Liver (tissue), 9 donors: ENCODE measurements around the gene SLC6A18. TPM values are rescaled to one million over a fixed set of nuclear protein-coding genes. Genes with fewer than 3 reads are reported as not detected.
A peak's percentile ranks its signal among the peaks of the same experiment; 100 is the strongest.

Experiments used
- DNase-seq: peaks from one replicate; pipeline ENCODE4 v3.0.0-alpha.2; 2017; ENCODE audit warnings: low spot score
- H3K27ac ChIP-seq, 2 donors: one replicate each; pipeline ENCODE4 v1.7.0; 2013; ENCODE audit warnings: inconsistent platforms in 2 of 2, low read length in 2 of 2, control low read depth in 1 of 2, low read depth in 1 of 2, mild to moderate bottlenecking in 1 of 2
- H3K27me3 ChIP-seq, 4 donors: one replicate each; pipeline versions ENCODE4 v1.6.1 to v1.7.0; 2013; ENCODE audit warnings: low read length in 3 of 4, inconsistent platforms in 1 of 4, mild to moderate bottlenecking in 1 of 4, moderate library complexity in 1 of 4; ENCODE audit not compliant: control insufficient read depth in 4 of 4, insufficient read depth in 4 of 4
- H3K36me3 ChIP-seq, 4 donors: one replicate each; pipeline versions ENCODE4 v1.6.1 to v1.7.0; 2013; ENCODE audit warnings: low read length in 3 of 4, mild to moderate bottlenecking in 3 of 4, low read depth in 1 of 4, moderate library complexity in 1 of 4; ENCODE audit not compliant: control insufficient read depth in 4 of 4, insufficient read depth in 3 of 4
- H3K4me1 ChIP-seq, 4 donors: one replicate each; pipeline versions ENCODE4 v1.6.1 to v1.7.0; 2013; ENCODE audit warnings: low read length in 3 of 4, mild to moderate bottlenecking in 3 of 4, moderate library complexity in 1 of 4; ENCODE audit not compliant: control insufficient read depth in 4 of 4, insufficient read depth in 4 of 4
- H3K4me3 ChIP-seq, 3 donors: one replicate each; pipeline versions ENCODE4 v1.6.1 to v1.7.0; 2013; ENCODE audit warnings: low read length in 3 of 3, control low read depth in 1 of 3, low read depth in 1 of 3, mild to moderate bottlenecking in 1 of 3
- H3K9ac ChIP-seq, 2 donors: one replicate each; pipeline ENCODE4 v1.7.0; 2013; ENCODE audit warnings: low read length in 2 of 2, mild to moderate bottlenecking in 2 of 2, moderate library complexity in 2 of 2, control low read depth in 1 of 2, low read depth in 1 of 2
- H3K9me3 ChIP-seq, 4 donors: one replicate each; pipeline versions ENCODE4 v1.6.1 to v1.7.0; 2013; ENCODE audit warnings: low read length in 3 of 4; ENCODE audit not compliant: control insufficient read depth in 4 of 4
- CTCF ChIP-seq: fragments of 150-350 bp; IDR thresholded peaks from 2 replicates; pipeline ENCODE4 v1.5.1; 2017; ENCODE audit warnings: improper control_type of control experiment, low read depth, low read length; ENCODE audit not compliant: missing input control
- EGR1 ChIP-seq, 2 donors: IDR thresholded peaks; 2 replicates each; pipeline ENCODE4 v1.6.1; 2016 to 2018; ENCODE audit warnings: antibody characterized with exemption in 2 of 2, low read depth in 2 of 2
- FOXA1 ChIP-seq: IDR thresholded peaks from 2 replicates; pipeline ENCODE4 v1.6.1; 2016; ENCODE audit warnings: antibody characterized with exemption
- GABPA ChIP-seq, 2 donors: IDR thresholded peaks in 1 of 2; conservative IDR thresholded peaks in 1 of 2; 2 replicates each; pipeline ENCODE4 v1.6.1; 2016; ENCODE audit warnings: antibody characterized with exemption in 2 of 2, mild to moderate bottlenecking in 1 of 2, moderate library complexity in 1 of 2
- HNF4A ChIP-seq, 2 donors: conservative IDR thresholded peaks; 2 replicates each; pipeline ENCODE4 v1.6.1; 2016; ENCODE audit warnings: antibody characterized with exemption in 2 of 2, mild to moderate bottlenecking in 2 of 2
- HNF4G ChIP-seq: IDR thresholded peaks from 2 replicates; pipeline ENCODE4 v1.6.1; 2016; ENCODE audit warnings: antibody characterized with exemption
- JUND ChIP-seq, 2 donors: IDR thresholded peaks; 2 replicates each; pipeline ENCODE4 v1.6.1; 2016; ENCODE audit warnings: antibody characterized with exemption in 2 of 2
- MAX ChIP-seq: IDR thresholded peaks from 2 replicates; pipeline ENCODE4 v1.6.1; 2016; ENCODE audit warnings: antibody characterized with exemption
- RAD21 ChIP-seq, 2 donors: IDR thresholded peaks; 2 replicates each; pipeline ENCODE4 v1.6.1; 2016; ENCODE audit warnings: antibody characterized with exemption in 2 of 2, mild to moderate bottlenecking in 2 of 2
- REST ChIP-seq: IDR thresholded peaks from 2 replicates; pipeline ENCODE4 v1.6.1; 2016; ENCODE audit warnings: antibody characterized with exemption, mild to moderate bottlenecking
- RXRA ChIP-seq, 2 donors: IDR thresholded peaks; 2 replicates each; pipeline ENCODE4 v1.6.1; 2017 to 2018; ENCODE audit warnings: antibody characterized with exemption in 2 of 2, mild to moderate bottlenecking in 1 of 2
- SP1 ChIP-seq: IDR thresholded peaks from 2 replicates; pipeline ENCODE4 v1.6.1; 2018; ENCODE audit warnings: antibody characterized with exemption, mild to moderate bottlenecking
- TAF1 ChIP-seq: conservative IDR thresholded peaks from 2 replicates; pipeline ENCODE4 v1.6.1; 2016; ENCODE audit warnings: antibody characterized with exemption, mild to moderate bottlenecking
- YY1 ChIP-seq: IDR thresholded peaks from 2 replicates; pipeline ENCODE4 v1.6.1; 2016; ENCODE audit warnings: antibody characterized with exemption, mild to moderate bottlenecking
- ZBTB33 ChIP-seq: IDR thresholded peaks from 2 replicates; pipeline ENCODE4 v1.6.1; 2016; ENCODE audit warnings: antibody characterized with exemption
- WGBS: extraction: QIAGEN DNeasy Blood & Tissue Kit; methylation state at CpG from one replicate; pipeline ENCODE4 v1.1.7; 2013; 5-methylcytosine and 5-hydroxymethylcytosine counted together
- polyA plus RNA-seq, 2 donors: library from polyadenylated mRNA; stranded (reverse) in 1 of 2; unstranded in 1 of 2; fragments of 200-250 nt in 1 of 2; fragments of >200 nt in 1 of 2; fragmentation: Nextera tagmentation in 1 of 2; extraction: Ambion mirVana in 1 of 2; gene quantifications; one replicate each; pipeline versions ENCODE4 v1.2.1 to v1.2.3, GENCODE V29; 2013 to 2015
- total RNA-seq, 2 donors: library from RNA; depleted of rRNA; stranded (reverse); fragments of >200 nt; gene quantifications; one replicate each; pipeline ENCODE4 v1.2.3, GENCODE V29; 2014
- TF ChIP-seq, protein P1 (sequence below): IDR thresholded peaks from 2 replicates; pipeline ENCODE4 v1.6.1; 2016; ENCODE audit warnings: antibody characterized with exemption
- donor health status: healthy.
- donor health status: healthy.
- donor health status: healthy.
- donor health status: healthy.
- donor health status: healthy.

The SLC6A18 gene
- total and polyA plus RNA-seq, 4 donors: not detected

GRCh38 chr5:1182360-1182632, 42.9 kb upstream of the SLC6A18 start:
- no peak for DNase-seq

GRCh38 chr5:1182633-1183423, 42.4 kb upstream of the SLC6A18 start:
- Histone ChIP-seq H3K4me1 (peaks cover 34 to 59% (median 52%) of the 10 kb centered on the region in 4 donors), H3K4me3 (peak overlapping the region; percentile 30 to 55 (median 35)), H3K27me3 (no peaks in the 10 kb centered on the region), H3K27ac (peak overlapping the region; percentile 66 to 75), H3K9ac (no peak overlapping the region), H3K36me3 (no peaks in the 10 kb centered on the region), H3K9me3 (no peaks in the 10 kb centered on the region)
- DNase-seq: peak; percentile 67
- 33% methylated on average over 31 of the region's 31 CpGs for WGBS
- TF ChIP-seq HNF4G: peak; percentile 53
- TF ChIP-seq TAF1: peak; percentile 88
- TF ChIP-seq SP1: peak; percentile 95
- no peak for TF ChIP-seq FOXA1
- TF ChIP-seq CTCF: no peak
- no peak for TF ChIP-seq ZBTB33
- TF ChIP-seq MAX: peak; percentile 77
- no peak for TF ChIP-seq GABPA (IDR thresholded peaks at IDR 0.05 in 1 of 2, conservative IDR thresholded peaks at IDR 0.05 in 1 of 2)
- TF ChIP-seq EGR1 (IDR thresholded peaks at IDR 0.05; ENCODE audit: low read depth in 2 of 2): peak; percentile 31 to 50
- peak in 1 of 2 donors; percentile 35 for TF ChIP-seq RAD21 (IDR thresholded peaks at IDR 0.05)

More at GRCh38 chr5:1182360-1182632, 42.9 kb upstream of the SLC6A18 start:
- no peaks in the 10 kb centered on the region for H3K9me3 ChIP-seq
- TF ChIP-seq HNF4A (conservative IDR thresholded peaks at IDR 0.05) (no peak), ZBTB33 (no peak), GABPA (IDR thresholded peaks at IDR 0.05 in 1 of 2, conservative IDR thresholded peaks at IDR 0.05 in 1 of 2) (no peak), TAF1 (no peak), RXRA (IDR thresholded peaks at IDR 0.05) (no peak), HNF4G (no peak), REST (no peak), YY1 (no peak), FOXA1 (no peak), JUND (IDR thresholded peaks at IDR 0.05) (no peak)
- TF ChIP-seq, protein P1, sequence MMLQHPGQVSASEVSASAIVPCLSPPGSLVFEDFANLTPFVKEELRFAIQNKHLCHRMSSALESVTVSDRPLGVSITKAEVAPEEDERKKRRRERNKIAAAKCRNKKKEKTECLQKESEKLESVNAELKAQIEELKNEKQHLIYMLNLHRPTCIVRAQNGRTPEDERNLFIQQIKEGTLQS: no peak
- no peak overlapping the region for H3K9ac ChIP-seq
- peaks cover 34 to 59% (median 52%) of the 10 kb centered on the region in 4 donors for H3K4me1 ChIP-seq
- peak overlapping the region; percentile 30 to 55 (median 35) for H3K4me3 ChIP-seq
- peak overlapping the region; percentile 66 to 75 for H3K27ac ChIP-seq
- no peaks in the 10 kb centered on the region for H3K36me3 ChIP-seq
- 59% methylated on average over 7 of the region's 7 CpGs for WGBS
- no peaks in the 10 kb centered on the region for H3K27me3 ChIP-seq
